HG03066 (cell line): Measurements from ENCODE around the gene GABRQ.

Experiments
- ATAC-seq: cut with Tn5 transposase; IDR thresholded peaks from one replicate; pipeline ENCODE4 v1.9.1; 2021; ENCODE audit warnings: low read depth; ENCODE audit not compliant: unreplicated experiment

The GABRQ gene

DNA sequence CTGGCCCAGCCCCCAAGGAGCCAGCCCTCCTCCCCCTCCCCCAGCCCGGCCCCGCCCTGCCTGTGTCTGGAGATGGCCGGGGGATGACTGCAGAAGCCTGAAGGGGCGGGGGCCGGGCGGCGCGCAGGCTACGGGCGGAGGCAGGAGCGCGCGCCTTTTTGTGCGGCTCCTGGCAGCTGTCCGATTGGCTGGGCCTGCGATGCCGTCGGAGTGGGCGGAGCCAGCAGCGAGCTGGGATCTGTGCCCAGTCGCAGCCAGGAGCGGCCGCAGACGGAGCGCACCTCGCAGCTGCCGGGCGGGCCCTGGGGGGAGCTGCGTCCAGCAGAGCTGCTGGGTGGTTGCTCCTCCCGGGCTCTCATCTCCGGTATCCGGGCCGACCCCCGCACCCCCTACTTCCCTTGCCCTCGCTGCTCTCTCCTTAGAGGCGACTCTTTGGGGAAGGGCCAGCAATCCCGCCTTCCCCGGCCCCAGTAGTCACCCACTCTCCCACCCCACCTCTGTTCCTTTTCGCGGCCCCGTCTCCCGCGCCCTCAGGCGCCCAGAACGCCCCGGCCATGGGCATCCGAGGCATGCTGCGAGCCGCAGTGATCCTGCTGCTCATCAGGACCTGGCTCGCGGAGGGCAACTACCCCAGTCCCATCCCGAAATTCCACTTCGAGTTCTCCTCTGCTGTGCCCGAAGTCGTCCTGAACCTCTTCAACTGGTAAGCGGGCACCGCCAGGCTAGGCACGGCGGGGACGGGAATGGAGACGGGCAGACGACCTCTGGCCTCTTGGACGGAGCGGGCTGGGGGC lies at the start of gene GABRQ:
Gene GABRQ (plus strand): TSS at position 247 of the 794 bp plus-strand sequence. CDS start 308 bp downstream, at position 555.
- no peak for ATAC-seq

- ATAC-seq: no peak
These were observed 49.5 kb upstream of the GABRQ start for GRCh38 chrX:152588206-152588605.

DNA sequence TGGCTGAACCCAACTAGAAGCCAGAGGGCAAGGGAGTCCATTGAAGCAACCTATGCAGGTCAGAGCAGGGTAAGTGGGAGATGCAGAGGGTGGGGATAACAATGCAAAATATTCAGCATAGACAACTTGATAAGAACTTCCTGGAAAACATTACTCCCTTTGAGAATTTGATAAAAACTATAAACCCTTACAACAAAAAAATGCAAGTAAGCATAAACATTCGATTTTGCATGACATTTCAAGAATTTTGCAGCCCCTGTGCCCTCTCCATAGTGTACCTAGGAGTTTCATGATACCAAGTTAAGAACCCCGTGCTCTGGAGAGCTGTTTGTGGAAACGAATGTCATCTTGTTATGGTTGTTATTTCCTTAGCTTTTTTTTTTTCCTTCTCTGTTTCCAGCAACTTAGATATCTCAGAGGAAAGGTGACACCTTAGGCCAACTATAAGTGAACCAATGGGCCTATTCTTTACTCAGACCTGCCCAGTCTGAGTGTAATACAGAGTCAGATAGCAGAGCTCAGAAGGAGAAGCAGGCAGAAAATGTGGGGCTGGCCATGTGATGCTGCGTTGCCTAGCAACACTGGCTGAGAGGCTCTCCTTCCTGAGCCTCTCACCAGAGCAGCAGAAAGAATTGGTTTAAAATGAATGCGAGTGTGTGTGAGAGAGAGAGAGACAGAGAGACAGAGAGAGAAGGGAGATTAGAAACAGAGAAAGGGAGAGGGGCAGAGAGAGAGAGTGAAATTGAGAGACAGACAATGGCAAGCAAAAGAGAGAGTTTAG lies 36.7 kb upstream of the GABRQ start:
- ATAC-seq: no peak

GRCh38 chrX:152601848-152602616 lies 35.7 kb upstream of the GABRQ start:
- ATAC-seq: no peak

DNA sequence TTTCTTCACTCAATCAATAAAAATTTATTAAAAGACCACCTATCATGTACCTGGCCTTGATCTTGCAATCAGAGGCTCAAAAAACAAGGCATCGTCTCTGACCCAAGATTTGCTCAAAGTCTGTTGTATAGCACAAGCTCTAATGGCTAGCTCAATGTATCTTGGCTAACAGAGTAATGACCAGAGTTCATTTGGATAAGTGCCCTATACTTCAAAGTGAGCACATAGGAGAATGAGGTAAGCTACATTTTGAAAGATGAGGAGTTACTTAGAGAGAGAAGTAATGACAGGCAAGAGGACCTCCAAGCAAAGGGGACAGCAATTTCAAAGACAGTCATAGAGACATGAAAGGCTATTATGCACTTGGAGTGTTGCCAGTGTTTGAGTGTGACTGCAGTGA lies 22.9 kb upstream of the GABRQ start:
- ATAC-seq: no peak

DNA sequence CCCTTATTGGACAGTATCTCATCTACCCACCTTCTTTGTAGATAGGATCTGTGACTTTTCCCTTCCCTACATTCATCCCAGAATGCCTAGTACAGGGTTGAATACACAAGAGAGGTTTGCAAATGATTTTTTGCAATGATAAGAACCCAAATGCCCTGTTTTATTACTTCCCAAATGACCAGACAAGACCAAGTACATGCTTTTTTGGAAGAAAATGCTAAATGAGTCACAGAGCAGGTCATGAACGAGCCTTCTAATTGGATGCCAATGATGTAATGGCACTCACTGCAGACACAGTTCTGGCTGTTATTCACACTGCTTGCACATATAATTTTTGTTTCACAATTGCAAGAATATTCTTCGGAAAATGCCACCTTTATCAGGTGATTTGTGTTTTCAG lies 17.8 kb upstream of the GABRQ start:
- no peak for ATAC-seq

GRCh38 chrX:152632445-152633097 lies 5.1 kb upstream of the GABRQ start:
- no peak for ATAC-seq

DNA sequence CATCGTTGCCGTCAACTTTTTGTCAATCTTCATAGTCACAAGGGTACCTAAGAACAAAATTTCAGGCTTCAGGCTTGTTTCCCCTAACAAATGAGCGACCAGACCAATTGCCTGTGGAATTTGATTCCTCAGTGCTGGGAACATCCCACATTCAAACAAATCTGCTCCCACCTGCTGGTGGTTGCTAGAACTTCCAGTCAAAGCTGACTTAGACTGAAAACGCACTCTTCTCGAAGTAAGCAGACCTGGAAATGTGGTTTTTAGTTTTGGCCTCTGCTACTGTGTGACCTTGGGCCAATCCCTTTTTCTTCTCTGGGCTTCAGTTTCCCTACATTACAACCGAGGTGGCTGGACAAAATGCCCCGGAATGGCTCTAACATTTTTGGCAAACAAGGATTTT lies 1.8 kb upstream of the GABRQ start:
- ATAC-seq: no peak

GRCh38 chrX:152638443-152638904 lies 779 bp downstream of the GABRQ start:
- ATAC-seq: no peak

DNA sequence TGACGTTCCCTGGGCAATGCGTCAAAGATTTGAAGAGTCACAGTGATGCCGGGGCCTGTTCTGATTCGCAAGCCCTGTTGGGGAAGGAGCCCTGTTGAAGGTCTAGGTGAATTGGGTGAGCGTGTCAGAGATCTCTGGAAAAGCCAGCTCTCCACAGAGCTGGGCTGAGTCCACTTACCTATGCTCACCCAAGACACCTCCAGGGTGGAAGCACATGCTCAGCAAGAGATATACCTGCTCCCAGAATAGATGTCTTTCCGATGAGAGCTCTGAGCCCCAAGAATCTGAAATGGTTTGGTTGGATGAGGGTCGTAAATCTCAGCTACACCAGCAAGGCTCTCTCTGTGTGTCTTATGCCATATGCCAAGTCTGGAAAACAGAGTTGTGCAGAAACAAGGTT lies 1.7 kb downstream of the GABRQ start:
- no peak for ATAC-seq

- ATAC-seq: no peak
These were observed 2.5 kb downstream of the GABRQ start for GRCh38 chrX:152640034-152640818.

- no peak for ATAC-seq
These were observed 3.7 kb downstream of the GABRQ start for GRCh38 chrX:152641256-152641875.

- no peak for ATAC-seq
These were observed 4.3 kb downstream of the GABRQ start for GRCh38 chrX:152641996-152642395.

GRCh38 chrX:152642931-152643564 lies 5.4 kb downstream of the GABRQ start:
- ATAC-seq: no peak

- ATAC-seq: no peak
These were observed 9.3 kb downstream of the GABRQ start for GRCh38 chrX:152646961-152647360.

GRCh38 chrX:152647978-152648377 lies 10.3 kb downstream of the GABRQ start:
- no peak for ATAC-seq

DNA sequence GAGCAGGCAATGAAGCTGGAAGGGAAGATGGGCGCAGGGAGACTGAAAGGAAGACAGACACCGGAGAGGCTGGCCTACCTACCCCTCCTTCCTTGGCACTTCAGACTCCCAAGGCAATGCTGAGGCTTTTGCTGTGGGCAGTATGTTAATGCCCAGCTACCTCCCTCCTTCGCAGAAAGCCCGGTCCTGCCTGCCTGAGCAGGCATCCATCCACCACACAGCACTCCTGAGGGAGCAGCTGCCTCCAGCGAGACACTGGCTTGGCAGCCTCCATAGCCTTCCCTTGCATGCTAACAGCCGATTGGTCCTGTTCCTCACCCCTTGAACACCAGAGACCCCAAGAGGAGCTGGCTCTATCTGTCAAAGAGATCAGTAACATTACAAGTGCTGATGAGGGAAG lies 14.4 kb downstream of the GABRQ start:
- no peak for ATAC-seq

DNA sequence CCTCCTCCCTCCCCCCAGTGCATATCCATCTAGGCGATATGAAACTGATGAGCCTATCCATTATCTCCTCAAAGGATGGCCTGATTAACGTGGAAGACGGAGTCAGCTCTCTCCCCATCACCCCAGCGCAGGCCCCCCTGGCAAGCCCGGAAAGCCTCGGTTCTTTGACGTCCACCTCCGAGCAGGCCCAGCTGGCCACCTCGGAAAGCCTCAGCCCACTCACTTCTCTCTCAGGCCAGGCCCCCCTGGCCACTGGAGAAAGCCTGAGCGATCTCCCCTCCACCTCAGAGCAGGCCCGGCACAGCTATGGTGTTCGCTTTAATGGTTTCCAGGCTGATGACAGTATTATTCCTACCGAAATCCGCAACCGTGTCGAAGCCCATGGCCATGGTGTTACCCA lies 14.8 kb downstream of the GABRQ start:
- no peak for ATAC-seq

- ATAC-seq: no peak
These were observed 18.4 kb downstream of the GABRQ start for GRCh38 chrX:152656087-152656486.
